HG03558 (cell line): ENCODE measurements around the gene EPN2.
"Not testable (repeated sequence)": the region's sequence is repeated elsewhere in the genome, so short reads cannot be mapped to it uniquely, and the experiment has no call there.

Experiments used
- ATAC-seq: cut with Tn5 transposase; IDR thresholded peaks from one replicate; pipeline ENCODE4 v1.9.1; 2021; ENCODE audit warnings: moderate number of reproducible peaks; ENCODE audit not compliant: unreplicated experiment; ENCODE audit errors: extremely low read depth

Gene EPN2

GRCh38 chr17:19339341-19339815, 102.2 kb downstream of the EPN2 start:
- ATAC-seq, result no peak

GRCh38 chr17:19341211-19341631, 104.1 kb downstream of the EPN2 start:
- no peak for ATAC-seq

GRCh38 chr17:19341641-19342610, 104.8 kb downstream of the EPN2 start:
- no peak for ATAC-seq

- no peak for ATAC-seq
Measured at GRCh38 chr17:19342611-19343255, 105.6 kb downstream of the EPN2 start.

- ATAC-seq, result no peak
Measured at GRCh38 chr17:19343256-19343630, 106.1 kb downstream of the EPN2 start.

GRCh38 chr17:19343671-19344151, 106.5 kb downstream of the EPN2 start:
- ATAC-seq, result no peak

GRCh38 chr17:19344311-19345066, 107.3 kb downstream of the EPN2 start:
- ATAC-seq, result no peak

- no peak for ATAC-seq
Measured at GRCh38 chr17:19345067-19345460, 107.9 kb downstream of the EPN2 start.

GRCh38 chr17:19345486-19346350, 108.6 kb downstream of the EPN2 start:
- ATAC-seq, result no peak

- ATAC-seq, result no peak
Measured at GRCh38 chr17:19346351-19347255, 109.4 kb downstream of the EPN2 start.

GRCh38 chr17:19347323-19348080, 110.3 kb downstream of the EPN2 start:
- no peak for ATAC-seq

GRCh38 chr17:19348081-19348650, 111.0 kb downstream of the EPN2 start:
- ATAC-seq, result no peak

- no peak for ATAC-seq
Measured at GRCh38 chr17:19348806-19349205, 111.6 kb downstream of the EPN2 start.

GRCh38 chr17:19353401-19353800, 116.2 kb downstream of the EPN2 start:
- ATAC-seq, result not testable (repeated sequence)

- no peak for ATAC-seq
Measured at GRCh38 chr17:19354748-19355147, 117.6 kb downstream of the EPN2 start.

- no peak for ATAC-seq
Measured at GRCh38 chr17:19357351-19357750, 120.2 kb downstream of the EPN2 start.

- no peak for ATAC-seq
Measured at GRCh38 chr17:19357761-19358160, 120.6 kb downstream of the EPN2 start.
